ENCODE data around the gene PPP1R14D.

PPP1R14D gene

GRCh38 chr15:40803076-40803475, 25.4 kb downstream of the PPP1R14D start:
- Histone ChIP-seq H3K4me1 (ENCODE audit: control insufficient read depth, insufficient read depth, low read length, poor library complexity, severe bottlenecking) (peaks cover 8% of the 10 kb centered on the region), H3K36me3 (ENCODE audit: control insufficient read depth, insufficient read depth, low read length) (no peaks in the 10 kb centered on the region), H3K27ac (ENCODE audit: insufficient read depth, low read length, poor library complexity, severe bottlenecking) (no peak overlapping the region), H3K27me3 (replicated peaks; ENCODE audit: control insufficient read depth, insufficient read depth, low read length, poor library complexity, severe bottlenecking) (no peaks in the 10 kb centered on the region), H3K4me3 (ENCODE audit: insufficient read depth, low read depth, low read length, poor library complexity, severe bottlenecking) (no peak overlapping the region), H3K9me3 (ENCODE audit: control insufficient read depth, low read length) (no peaks in the 10 kb centered on the region)
- DNase-seq, result no peak

GRCh38 chr15:40799523-40799922, 29.0 kb downstream of the PPP1R14D start:
- no peaks in the 10 kb centered on the region for H3K9me3 ChIP-seq (ENCODE audit: control insufficient read depth, low read length)
- no peak overlapping the region for H3K27ac ChIP-seq (ENCODE audit: insufficient read depth, low read length, poor library complexity, severe bottlenecking)
- no peaks in the 10 kb centered on the region for H3K4me1 ChIP-seq (ENCODE audit: control insufficient read depth, insufficient read depth, low read length, poor library complexity, severe bottlenecking)
- DNase-seq, result no peak
- no peaks in the 10 kb centered on the region for H3K27me3 ChIP-seq (replicated peaks; ENCODE audit: control insufficient read depth, insufficient read depth, low read length, poor library complexity, severe bottlenecking)
- H3K36me3 ChIP-seq (ENCODE audit: control insufficient read depth, insufficient read depth, low read length), result no peaks in the 10 kb centered on the region
- no peak overlapping the region for H3K4me3 ChIP-seq (ENCODE audit: insufficient read depth, low read depth, low read length, poor library complexity, severe bottlenecking)

DNA sequence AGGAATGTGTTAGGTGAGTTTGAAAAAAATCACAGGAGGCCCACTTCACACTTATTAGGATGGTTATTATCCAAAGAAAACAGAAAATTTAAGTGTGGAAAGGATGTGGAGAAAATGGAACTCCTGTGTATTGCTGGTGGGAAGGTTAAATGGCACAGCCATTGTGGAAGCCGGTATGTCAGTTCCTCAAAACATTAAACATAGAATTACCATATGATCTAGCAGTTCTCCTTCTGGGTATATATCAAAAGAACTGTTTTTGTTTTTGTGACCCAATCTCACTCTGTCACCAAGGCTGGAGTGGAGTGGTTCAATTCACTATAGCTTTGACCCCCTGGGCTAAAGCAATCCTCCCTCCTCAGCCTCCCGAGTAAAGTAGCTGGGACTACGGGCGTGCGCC, 32.0 kb downstream of the PPP1R14D start:
- Histone ChIP-seq H3K9me3 (ENCODE audit: control insufficient read depth, low read length) (no peaks in the 10 kb centered on the region), H3K27me3 (replicated peaks; ENCODE audit: control insufficient read depth, insufficient read depth, low read length, poor library complexity, severe bottlenecking) (no peaks in the 10 kb centered on the region), H3K4me1 (ENCODE audit: control insufficient read depth, insufficient read depth, low read length, poor library complexity, severe bottlenecking) (no peaks in the 10 kb centered on the region), H3K4me3 (ENCODE audit: insufficient read depth, low read depth, low read length, poor library complexity, severe bottlenecking) (no peak overlapping the region), H3K27ac (ENCODE audit: insufficient read depth, low read length, poor library complexity, severe bottlenecking) (no peak overlapping the region), H3K36me3 (ENCODE audit: control insufficient read depth, insufficient read depth, low read length) (peaks cover 4% of the 10 kb centered on the region)
- no peak for DNase-seq

DNA sequence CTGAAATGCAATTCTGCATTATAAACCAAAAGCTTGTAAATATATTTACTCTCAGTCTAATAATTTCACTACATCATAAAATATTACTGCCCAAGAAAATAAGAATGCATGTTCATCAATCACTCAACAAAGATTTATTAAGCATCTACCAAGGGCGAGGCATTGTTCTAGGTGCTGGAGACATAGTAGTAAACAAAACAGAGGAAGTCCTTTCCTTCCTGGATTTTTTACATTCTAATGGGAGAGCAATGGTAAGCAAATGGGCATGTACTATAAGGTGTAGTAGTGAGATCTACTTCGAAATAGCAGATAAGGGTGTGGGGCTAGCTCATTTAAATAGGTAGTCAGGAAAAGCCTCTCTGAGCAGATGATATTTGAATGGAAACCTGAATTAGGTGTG, 32.5 kb downstream of the PPP1R14D start:
- DNase-seq, result no peak
- no peaks in the 10 kb centered on the region for H3K4me1 ChIP-seq (ENCODE audit: control insufficient read depth, insufficient read depth, low read length, poor library complexity, severe bottlenecking)
- peaks cover 4% of the 10 kb centered on the region for H3K36me3 ChIP-seq (ENCODE audit: control insufficient read depth, insufficient read depth, low read length)
- no peak overlapping the region for H3K27ac ChIP-seq (ENCODE audit: insufficient read depth, low read length, poor library complexity, severe bottlenecking)
- H3K4me3 ChIP-seq (ENCODE audit: insufficient read depth, low read depth, low read length, poor library complexity, severe bottlenecking), result no peak overlapping the region
- H3K9me3 ChIP-seq (ENCODE audit: control insufficient read depth, low read length), result no peaks in the 10 kb centered on the region
- H3K27me3 ChIP-seq (replicated peaks; ENCODE audit: control insufficient read depth, insufficient read depth, low read length, poor library complexity, severe bottlenecking), result no peaks in the 10 kb centered on the region

- no peak overlapping the region for H3K4me3 ChIP-seq (ENCODE audit: insufficient read depth, low read depth, low read length, poor library complexity, severe bottlenecking)
- H3K9me3 ChIP-seq (ENCODE audit: control insufficient read depth, low read length), result no peaks in the 10 kb centered on the region
- H3K36me3 ChIP-seq (ENCODE audit: control insufficient read depth, insufficient read depth, low read length), result peaks cover 4% of the 10 kb centered on the region
- H3K4me1 ChIP-seq (ENCODE audit: control insufficient read depth, insufficient read depth, low read length, poor library complexity, severe bottlenecking), result no peaks in the 10 kb centered on the region
- DNase-seq, result no peak
- no peaks in the 10 kb centered on the region for H3K27me3 ChIP-seq (replicated peaks; ENCODE audit: control insufficient read depth, insufficient read depth, low read length, poor library complexity, severe bottlenecking)
- H3K27ac ChIP-seq (ENCODE audit: insufficient read depth, low read length, poor library complexity, severe bottlenecking), result no peak overlapping the region
Measured at GRCh38 chr15:40793216-40793989, 35.1 kb downstream of the PPP1R14D start.

DNA sequence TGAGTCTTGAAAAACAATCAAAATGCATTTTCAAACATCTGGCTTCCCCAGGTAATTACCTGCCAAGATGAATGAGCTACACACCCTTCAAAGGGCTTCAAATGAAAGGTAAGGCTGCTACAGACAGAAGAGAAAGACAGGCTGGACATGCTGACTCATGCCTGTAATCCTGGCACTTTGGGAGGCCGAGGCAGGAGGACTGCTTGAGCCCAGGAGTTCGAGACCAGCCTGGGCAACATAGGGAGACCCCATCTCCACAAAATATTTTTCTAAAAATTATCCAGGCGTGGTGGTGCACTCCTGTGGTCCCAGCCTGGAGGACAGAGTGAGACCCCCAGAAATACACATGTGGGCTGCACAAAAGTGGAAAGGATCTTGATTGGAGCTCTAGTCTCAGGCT, 36.1 kb downstream of the PPP1R14D start:
- no peak overlapping the region for H3K27ac ChIP-seq (ENCODE audit: insufficient read depth, low read length, poor library complexity, severe bottlenecking)
- no peak overlapping the region for H3K4me3 ChIP-seq (ENCODE audit: insufficient read depth, low read depth, low read length, poor library complexity, severe bottlenecking)
- H3K4me1 ChIP-seq (ENCODE audit: control insufficient read depth, insufficient read depth, low read length, poor library complexity, severe bottlenecking), result peaks cover 6% of the 10 kb centered on the region
- H3K9me3 ChIP-seq (ENCODE audit: control insufficient read depth, low read length), result no peaks in the 10 kb centered on the region
- no peaks in the 10 kb centered on the region for H3K27me3 ChIP-seq (replicated peaks; ENCODE audit: control insufficient read depth, insufficient read depth, low read length, poor library complexity, severe bottlenecking)
- DNase-seq, result no peak
- peaks cover 4% of the 10 kb centered on the region for H3K36me3 ChIP-seq (ENCODE audit: control insufficient read depth, insufficient read depth, low read length)

DNA sequence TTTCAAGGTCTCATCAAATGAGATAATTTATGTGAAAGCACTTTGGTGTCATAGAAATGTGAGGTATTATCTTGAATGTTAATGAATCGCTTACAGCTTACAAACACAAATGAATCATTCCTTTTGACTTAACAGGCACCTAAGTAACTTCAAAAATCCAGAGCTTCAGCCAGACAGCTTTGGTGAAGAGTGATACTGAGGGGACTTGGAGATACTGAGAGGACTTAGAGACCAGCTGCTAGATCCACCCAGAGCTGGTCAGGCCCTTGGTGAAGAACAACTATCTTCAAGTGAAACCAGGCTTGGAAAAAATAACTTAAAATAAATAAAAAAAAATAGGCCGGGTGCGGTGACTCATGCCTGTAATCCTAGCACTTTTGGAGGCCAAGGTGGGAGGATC, 37.8 kb downstream of the PPP1R14D start:
- Histone ChIP-seq H3K4me3 (ENCODE audit: insufficient read depth, low read depth, low read length, poor library complexity, severe bottlenecking) (no peak overlapping the region), H3K27ac (ENCODE audit: insufficient read depth, low read length, poor library complexity, severe bottlenecking) (no peak overlapping the region), H3K4me1 (ENCODE audit: control insufficient read depth, insufficient read depth, low read length, poor library complexity, severe bottlenecking) (peaks cover 11% of the 10 kb centered on the region), H3K9me3 (ENCODE audit: control insufficient read depth, low read length) (no peaks in the 10 kb centered on the region), H3K27me3 (replicated peaks; ENCODE audit: control insufficient read depth, insufficient read depth, low read length, poor library complexity, severe bottlenecking) (no peaks in the 10 kb centered on the region), H3K36me3 (ENCODE audit: control insufficient read depth, insufficient read depth, low read length) (peaks cover 4% of the 10 kb centered on the region)
- DNase-seq, result no peak

DNA sequence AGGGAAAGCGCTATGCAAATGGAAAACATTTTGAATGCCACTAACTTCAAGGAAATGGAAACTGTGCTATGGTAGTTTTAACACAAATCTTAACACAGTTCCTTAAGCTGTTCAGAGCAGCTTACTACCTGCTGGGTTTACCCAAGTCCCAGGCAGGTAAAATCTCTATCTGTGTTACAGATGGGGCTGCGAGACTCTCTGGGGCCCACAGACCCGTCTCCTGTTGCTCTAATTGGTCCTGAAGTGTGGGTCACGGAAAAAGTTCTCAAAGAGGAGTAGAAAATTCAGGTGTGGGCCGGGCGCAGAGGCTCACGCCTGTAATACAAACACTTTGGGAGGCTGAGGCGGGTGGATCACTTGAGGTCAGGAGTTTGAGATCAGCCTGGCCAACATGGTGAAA, 38.5 kb downstream of the PPP1R14D start:
- Histone ChIP-seq H3K27ac (ENCODE audit: insufficient read depth, low read length, poor library complexity, severe bottlenecking) (no peak overlapping the region), H3K27me3 (replicated peaks; ENCODE audit: control insufficient read depth, insufficient read depth, low read length, poor library complexity, severe bottlenecking) (no peaks in the 10 kb centered on the region), H3K9me3 (ENCODE audit: control insufficient read depth, low read length) (no peaks in the 10 kb centered on the region), H3K4me3 (ENCODE audit: insufficient read depth, low read depth, low read length, poor library complexity, severe bottlenecking) (no peak overlapping the region), H3K36me3 (ENCODE audit: control insufficient read depth, insufficient read depth, low read length) (peaks cover 4% of the 10 kb centered on the region), H3K4me1 (ENCODE audit: control insufficient read depth, insufficient read depth, low read length, poor library complexity, severe bottlenecking) (peaks cover 11% of the 10 kb centered on the region)
- DNase-seq, result no peak

GRCh38 chr15:40789119-40789518, 39.4 kb downstream of the PPP1R14D start:
- no peak for DNase-seq
- Histone ChIP-seq H3K27ac (ENCODE audit: insufficient read depth, low read length, poor library complexity, severe bottlenecking) (no peak overlapping the region), H3K4me3 (ENCODE audit: insufficient read depth, low read depth, low read length, poor library complexity, severe bottlenecking) (no peak overlapping the region), H3K9me3 (ENCODE audit: control insufficient read depth, low read length) (no peaks in the 10 kb centered on the region), H3K4me1 (ENCODE audit: control insufficient read depth, insufficient read depth, low read length, poor library complexity, severe bottlenecking) (peaks cover 11% of the 10 kb centered on the region), H3K36me3 (ENCODE audit: control insufficient read depth, insufficient read depth, low read length) (peaks cover 4% of the 10 kb centered on the region), H3K27me3 (replicated peaks; ENCODE audit: control insufficient read depth, insufficient read depth, low read length, poor library complexity, severe bottlenecking) (no peaks in the 10 kb centered on the region)

DNA sequence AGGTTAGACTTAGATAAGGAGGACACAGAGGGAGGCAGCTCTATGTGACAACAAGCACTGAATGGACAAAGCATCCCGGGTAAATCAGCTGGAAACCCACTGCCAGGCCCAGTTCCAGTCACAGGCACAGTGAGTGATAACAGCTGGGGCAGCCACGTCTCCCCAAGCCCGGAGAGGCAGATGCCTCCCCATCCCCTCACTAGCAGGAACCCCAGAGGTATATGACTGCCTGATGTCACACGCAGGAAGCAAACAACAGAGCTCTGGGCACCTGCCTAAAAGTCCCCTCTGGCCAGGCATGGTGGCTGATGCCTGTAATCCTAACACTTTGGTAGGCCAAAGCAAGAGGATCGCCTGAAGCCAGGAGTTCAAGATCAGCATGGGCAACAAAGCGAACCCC, 40.5 kb downstream of the PPP1R14D start:
- H3K27ac ChIP-seq (ENCODE audit: insufficient read depth, low read length, poor library complexity, severe bottlenecking), result no peak overlapping the region
- peaks cover 4% of the 10 kb centered on the region for H3K36me3 ChIP-seq (ENCODE audit: control insufficient read depth, insufficient read depth, low read length)
- no peak for DNase-seq
- no peak overlapping the region for H3K4me3 ChIP-seq (ENCODE audit: insufficient read depth, low read depth, low read length, poor library complexity, severe bottlenecking)
- no peaks in the 10 kb centered on the region for H3K9me3 ChIP-seq (ENCODE audit: control insufficient read depth, low read length)
- H3K27me3 ChIP-seq (replicated peaks; ENCODE audit: control insufficient read depth, insufficient read depth, low read length, poor library complexity, severe bottlenecking), result no peaks in the 10 kb centered on the region
- peaks cover 11% of the 10 kb centered on the region for H3K4me1 ChIP-seq (ENCODE audit: control insufficient read depth, insufficient read depth, low read length, poor library complexity, severe bottlenecking)

Measured in effector memory CD4-positive, alpha-beta T cell (primary cell).